OCI-LY7 (cell line): ENCODE results near the gene ALDH1L1. TPM values are rescaled to one million over a fixed set of nuclear protein-coding genes. Genes with fewer than 3 reads are reported as not detected.

Experiments used
- BruUV-seq: library from RNA; stranded (reverse); fragments of 400-500 nt; replicated peaks from 2 replicates; lab custom pipeline; 2021; lab: Mats Ljungman, UMichigan
- CTCF ChIA-PET: fragments of 300-600 bp; sonication (Branson Sonifier 250); formaldehyde crosslinking; loops from one replicate; lab custom pipeline; 2022; ENCODE audit warnings: antibody characterized with exemption; ENCODE audit not compliant: unreplicated experiment; lab: Charles Lee
- POLR2A ChIA-PET: fragments of 300-600 bp; sonication (Branson Sonifier 250); formaldehyde crosslinking; loops from one replicate; lab custom pipeline; 2022; ENCODE audit warnings: antibody characterized with exemption; lab: Charles Lee
- DNase-seq: peaks from one replicate; pipeline ENCODE4 v3.0.0-alpha.2; 2015; ENCODE audit warnings: low spot score
- H2AFZ ChIP-seq: fragments of 200-600 bp; sonication (generic), shearing (Covaris generic); 2 replicates; pipeline ENCODE4 v1.6.1; 2014; ENCODE audit warnings: mild to moderate bottlenecking, antibody characterized with exemption, low read length, moderate library complexity
- H3K27ac ChIP-seq: fragments of 200-600 bp; sonication (generic); 2 replicates; pipeline ENCODE4 v1.5.1; 2014; ENCODE audit warnings: mixed run types, low read depth, mild to moderate bottlenecking, moderate library complexity, low read length, inconsistent platforms; ENCODE audit not compliant: poor library complexity, severe bottlenecking
- H3K36me3 ChIP-seq: fragments of 200-600 bp; sonication (generic); 2 replicates; pipeline ENCODE4 v1.6.1; 2014; ENCODE audit warnings: mild to moderate bottlenecking, antibody characterized with exemption, low read length, moderate library complexity, mixed read lengths; ENCODE audit not compliant: insufficient read depth
- H3K4me1 ChIP-seq: fragments of 200-600 bp; sonication (generic); 2 replicates; pipeline ENCODE4 v1.5.1; 2014; ENCODE audit warnings: mild to moderate bottlenecking, low read length; ENCODE audit not compliant: insufficient read depth, poor library complexity, severe bottlenecking
- H3K4me2 ChIP-seq: fragments of 200-600 bp; sonication (generic); 2 replicates; pipeline ENCODE4 v1.6.1; 2014; ENCODE audit warnings: mild to moderate bottlenecking, low read length
- H3K4me3 ChIP-seq: fragments of 200-600 bp; sonication (generic); 2 replicates; pipeline ENCODE4 v1.5.1; 2014; ENCODE audit warnings: mild to moderate bottlenecking, low read depth, low read length; ENCODE audit not compliant: poor library complexity, severe bottlenecking
- H3K79me2 ChIP-seq: fragments of 200-600 bp; sonication (generic); 2 replicates; pipeline ENCODE4 v1.6.1; 2016; ENCODE audit warnings: low read depth, mild to moderate bottlenecking, low read length, moderate library complexity, mixed read lengths; ENCODE audit not compliant: insufficient read depth
- H3K9me2 ChIP-seq: fragments of 200-600 bp; sonication (generic); 2 replicates; pipeline ENCODE4 v1.6.1; 2016; ENCODE audit warnings: mild to moderate bottlenecking, low read length, mixed read lengths; ENCODE audit not compliant: insufficient read depth
- H3K9me3 ChIP-seq: fragments of 200-600 bp; sonication (generic); 2 replicates; pipeline ENCODE4 v1.6.1; 2014; ENCODE audit warnings: mild to moderate bottlenecking, mixed run types, low read length, mixed read lengths
- H4K20me1 ChIP-seq: fragments of 200-600 bp; sonication (generic); 2 replicates; pipeline ENCODE4 v1.6.1; 2014; ENCODE audit warnings: mild to moderate bottlenecking, antibody characterized with exemption, low read length, moderate library complexity, mixed read lengths; ENCODE audit not compliant: insufficient read depth
- CTCF ChIP-seq: fragments of 200-600 bp; sonication (generic); conservative IDR thresholded peaks from 2 replicates; pipeline ENCODE4 v1.5.1; 2014; ENCODE audit warnings: mild to moderate bottlenecking, antibody characterized with exemption, low read length, moderate library complexity, mixed read lengths
- EZH2phosphoT487 ChIP-seq: fragments of 200-600 bp; sonication (generic); IDR thresholded peaks from 2 replicates; pipeline ENCODE4 v1.6.1; 2018; ENCODE audit warnings: low read depth, borderline replicate concordance, mild to moderate bottlenecking, mixed run types, antibody characterized with exemption, low read length, moderate library complexity, mixed read lengths
- intact Hi-C: fragments of 100-400 bp; cut with micrococcal nuclease; formaldehyde crosslinking; loops from one replicate; pipeline ENCODE4 v1.10.0; 2022; ENCODE audit not compliant: unreplicated experiment
- total RNA-seq, 2 experiments: library from RNA; depleted of rRNA in 1 of 2; stranded (reverse); fragments of >200 nt in 1 of 2; shearing (Covaris generic) in 1 of 2; gene quantifications; 2 replicates each; pipeline ENCODE4 v1.2.3, GENCODE V29; 2014 to 2022

Gene ALDH1L1
- total RNA-seq, 2 experiments from 2014 or later = not detected

GRCh38 chr3:126166009-126166408 is 14.4 kb downstream of the ALDH1L1 start:
- no peaks in the 10 kb centered on the region for H3K9me3 ChIP-seq

DNA sequence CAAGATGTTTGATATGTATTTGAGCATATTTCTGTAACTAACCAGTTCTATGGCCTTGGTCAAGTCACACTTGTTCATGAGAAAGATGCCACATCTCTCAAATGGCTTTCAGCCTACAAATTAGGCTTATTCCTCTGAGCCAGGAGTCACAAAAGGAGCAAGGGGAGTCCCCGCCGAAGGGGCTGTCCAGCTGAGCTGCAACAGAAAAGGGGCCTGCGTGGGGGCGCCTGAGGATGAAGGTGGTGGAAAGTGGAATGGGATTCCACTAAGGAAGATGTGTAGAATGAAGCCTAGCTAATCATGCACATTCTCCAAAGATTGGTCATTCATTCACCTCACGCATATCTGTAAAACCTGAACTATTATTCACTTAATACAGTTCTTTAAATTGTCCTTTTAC is 19.1 kb downstream of the ALDH1L1 start:
- no peaks in the 10 kb centered on the region for H3K36me3 ChIP-seq
- no peaks in the 10 kb centered on the region for H3K4me1 ChIP-seq
- no peak overlapping the region for H3K4me3 ChIP-seq
- POLR2A ChIA-PET = no interaction called here
- no peak for DNase-seq
- no peaks in the 10 kb centered on the region for H3K9me2 ChIP-seq
- no peak overlapping the region for H2AFZ ChIP-seq
- no peak overlapping the region for H3K27ac ChIP-seq
- BruUV-seq = no TSS peak
- CTCF ChIA-PET = no interaction called here
- no peaks in the 10 kb centered on the region for H4K20me1 ChIP-seq
- intact Hi-C loops = no loop called here
- no peaks in the 10 kb centered on the region for H3K79me2 ChIP-seq
- no peak overlapping the region for H3K4me2 ChIP-seq
- no peaks in the 10 kb centered on the region for H3K9me3 ChIP-seq
- TF ChIP-seq CTCF = no peak

More at GRCh38 chr3:126166009-126166408, 14.4 kb downstream of the ALDH1L1 start:
- Histone ChIP-seq H2AFZ (no peak overlapping the region), H3K4me3 (no peak overlapping the region), H3K79me2 (no peaks in the 10 kb centered on the region), H3K36me3 (no peaks in the 10 kb centered on the region), H4K20me1 (no peaks in the 10 kb centered on the region), H3K4me1 (no peaks in the 10 kb centered on the region), H3K27ac (no peak overlapping the region), H3K4me2 (no peak overlapping the region), H3K9me2 (no peaks in the 10 kb centered on the region)
- no TSS peak for BruUV-seq
- no peak for TF ChIP-seq EZH2phosphoT487
- no peak for TF ChIP-seq CTCF
- ChIA-PET CTCF (no interaction called here), POLR2A (no interaction called here)
- intact Hi-C loops = no loop called here
- DNase-seq = no peak

- H3K4me3 ChIP-seq = no peak overlapping the region
- H3K79me2 ChIP-seq = no peaks in the 10 kb centered on the region
- H3K9me2 ChIP-seq = no peaks in the 10 kb centered on the region
- ChIA-PET CTCF (no interaction called here), POLR2A (no interaction called here)
- DNase-seq = no peak
- no TSS peak for BruUV-seq
- H3K4me2 ChIP-seq = no peak overlapping the region
- H3K36me3 ChIP-seq = no peaks in the 10 kb centered on the region
- no peak overlapping the region for H2AFZ ChIP-seq
- H3K27ac ChIP-seq = no peak overlapping the region
- TF ChIP-seq EZH2phosphoT487 (no peak), CTCF (no peak)
- H3K9me3 ChIP-seq = no peaks in the 10 kb centered on the region
- H3K4me1 ChIP-seq = no peaks in the 10 kb centered on the region
- intact Hi-C loops = no loop called here
- no peaks in the 10 kb centered on the region for H4K20me1 ChIP-seq
These were observed 19.9 kb downstream of the ALDH1L1 start for GRCh38 chr3:126160243-126161210.
